ENCODE measurements around the gene EDN3. TPM values are rescaled to one million over a fixed set of nuclear protein-coding genes. Genes with fewer than 3 reads are reported as not detected.

Gene EDN3
- total and polyA plus RNA-seq, 2 experiments from 2014 or later: 0.13 to 0.17 TPM

DNA sequence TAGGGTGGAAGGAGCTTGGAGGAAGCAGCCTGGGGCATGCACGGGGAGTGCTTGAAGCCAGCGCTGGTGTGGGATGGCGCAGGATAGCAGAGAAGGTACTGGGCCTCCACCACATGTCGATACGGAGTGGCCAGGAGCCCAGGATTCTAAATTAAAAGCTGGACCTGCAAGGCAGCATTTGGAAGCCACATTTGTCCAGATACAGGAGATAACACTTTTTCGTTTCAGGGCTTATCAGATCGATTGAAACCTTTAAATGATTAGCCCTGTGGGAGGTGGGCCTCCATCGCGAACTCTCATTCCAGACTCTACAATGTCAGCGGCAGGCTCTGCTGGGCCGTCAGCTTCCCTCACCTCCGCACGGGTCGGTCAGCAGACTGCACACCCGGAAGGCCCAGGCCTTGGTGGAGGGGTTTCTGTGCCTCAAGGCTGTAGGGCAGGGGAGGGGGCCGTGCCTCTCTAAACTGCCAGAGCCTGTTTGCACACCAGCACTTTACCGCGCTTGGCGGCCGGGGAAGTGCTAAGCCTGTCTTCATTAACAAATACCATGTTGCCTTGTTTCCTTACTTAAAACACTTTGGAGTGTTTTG lies 17.9 kb downstream of the EDN3 start (continued):
- no peak for TF ChIP-seq EZH2 (IDR thresholded peaks at IDR 0.05; ENCODE audit: low read depth, unreplicated experiment)
- TF ChIP-seq ZNF331 (CRISPR knock-in tag; IDR thresholded peaks at IDR 0.05; ENCODE audit: low read depth): no peak
- TF ChIP-seq, protein P1, sequence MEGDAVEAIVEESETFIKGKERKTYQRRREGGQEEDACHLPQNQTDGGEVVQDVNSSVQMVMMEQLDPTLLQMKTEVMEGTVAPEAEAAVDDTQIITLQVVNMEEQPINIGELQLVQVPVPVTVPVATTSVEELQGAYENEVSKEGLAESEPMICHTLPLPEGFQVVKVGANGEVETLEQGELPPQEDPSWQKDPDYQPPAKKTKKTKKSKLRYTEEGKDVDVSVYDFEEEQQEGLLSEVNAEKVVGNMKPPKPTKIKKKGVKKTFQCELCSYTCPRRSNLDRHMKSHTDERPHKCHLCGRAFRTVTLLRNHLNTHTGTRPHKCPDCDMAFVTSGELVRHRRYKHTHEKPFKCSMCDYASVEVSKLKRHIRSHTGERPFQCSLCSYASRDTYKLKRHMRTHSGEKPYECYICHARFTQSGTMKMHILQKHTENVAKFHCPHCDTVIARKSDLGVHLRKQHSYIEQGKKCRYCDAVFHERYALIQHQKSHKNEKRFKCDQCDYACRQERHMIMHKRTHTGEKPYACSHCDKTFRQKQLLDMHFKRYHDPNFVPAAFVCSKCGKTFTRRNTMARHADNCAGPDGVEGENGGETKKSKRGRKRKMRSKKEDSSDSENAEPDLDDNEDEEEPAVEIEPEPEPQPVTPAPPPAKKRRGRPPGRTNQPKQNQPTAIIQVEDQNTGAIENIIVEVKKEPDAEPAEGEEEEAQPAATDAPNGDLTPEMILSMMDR (conservative IDR thresholded peaks at IDR 0.05; ENCODE audit: low read depth in 2 of 2): no peak

DNA sequence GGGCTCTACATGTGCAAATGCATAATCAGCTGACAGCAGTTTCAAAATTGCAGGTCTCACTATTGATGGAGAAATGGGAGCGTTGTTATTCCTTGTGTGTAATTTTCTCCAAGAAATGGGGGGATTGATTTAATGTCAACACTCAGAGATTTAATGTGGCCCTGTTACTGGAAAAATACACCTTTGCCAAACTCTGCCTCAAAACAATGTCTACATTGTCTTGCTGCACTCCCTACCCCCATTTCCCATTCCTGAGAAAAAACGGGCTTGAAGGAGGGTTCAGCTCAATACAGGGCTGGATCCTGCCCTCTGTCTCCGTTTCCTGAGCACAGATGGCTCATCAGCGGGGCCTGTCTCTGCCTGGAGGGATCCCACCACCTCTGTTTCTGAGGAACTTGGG lies 18.4 kb downstream of the EDN3 start:
- H3K4me3 Mint-ChIP-seq: no peak overlapping the region
- Histone ChIP-seq H3K4me3 (no peak overlapping the region), H3K4me2 (no peak overlapping the region), H3K36me3 (ENCODE audit: insufficient read depth) (no peaks in the 10 kb centered on the region), H3K9me2 (ENCODE audit: insufficient read depth) (0 out of 2 replicates have a peak, but pooled peaks cover 4% of the 10 kb centered on the region), H2AFZ (no peak overlapping the region), H3K4me1 (ENCODE audit: insufficient read depth) (no peaks in the 10 kb centered on the region), H3K79me2 (replicated peaks; ENCODE audit: insufficient read depth) (no peaks in the 10 kb centered on the region), H4K20me1 (replicated peaks; ENCODE audit: insufficient read depth) (no peaks in the 10 kb centered on the region), H3K27ac (ENCODE audit: low read depth) (no peak overlapping the region), H3K27me3 (ENCODE audit: insufficient read depth) (no peaks in the 10 kb centered on the region), H3F3A (replicated peaks; ENCODE audit: low read depth) (no peaks in the 10 kb centered on the region)
- peaks cover 11% of the 10 kb centered on the region; the same call in 2 of the 3 replicates for H3K4me1 Mint-ChIP-seq
- ATAC-seq (peak; percentile 31; the same call in 2 of the 3 replicates), DNase-seq (ENCODE audit: low spot score) (no peak)
- H3K27ac Mint-ChIP-seq: no peak overlapping the region
- H3K9me3 Mint-ChIP-seq: no peaks in the 10 kb centered on the region
- no peaks in the 10 kb centered on the region for H3K36me3 Mint-ChIP-seq (ENCODE audit: low read depth)
- peaks cover 12% of the 10 kb centered on the region for H3K27me3 Mint-ChIP-seq (ENCODE audit: insufficient read depth, low read depth, poor library complexity)
- TF ChIP-seq, protein P1 (conservative IDR thresholded peaks at IDR 0.05; ENCODE audit: low read depth in 2 of 2): no peak
- TF ChIP-seq JUNB (IDR thresholded peaks at IDR 0.05; ENCODE audit: unreplicated experiment) (no peak), POLR2AphosphoS5 (IDR thresholded peaks at IDR 0.05; ENCODE audit: low read depth) (no peak), ZNF114 (CRISPR knock-in tag; IDR thresholded peaks at IDR 0.05) (no peak), EZH2phosphoT487 (IDR thresholded peaks at IDR 0.05; ENCODE audit: unreplicated experiment) (no peak), CREB1 (CRISPR knock-in tag; IDR thresholded peaks at IDR 0.05; ENCODE audit: low read depth) (no peak), STAT1 (IDR thresholded peaks at IDR 0.05; ENCODE audit: unreplicated experiment) (no peak)
- TF ChIP-seq, protein P2, sequence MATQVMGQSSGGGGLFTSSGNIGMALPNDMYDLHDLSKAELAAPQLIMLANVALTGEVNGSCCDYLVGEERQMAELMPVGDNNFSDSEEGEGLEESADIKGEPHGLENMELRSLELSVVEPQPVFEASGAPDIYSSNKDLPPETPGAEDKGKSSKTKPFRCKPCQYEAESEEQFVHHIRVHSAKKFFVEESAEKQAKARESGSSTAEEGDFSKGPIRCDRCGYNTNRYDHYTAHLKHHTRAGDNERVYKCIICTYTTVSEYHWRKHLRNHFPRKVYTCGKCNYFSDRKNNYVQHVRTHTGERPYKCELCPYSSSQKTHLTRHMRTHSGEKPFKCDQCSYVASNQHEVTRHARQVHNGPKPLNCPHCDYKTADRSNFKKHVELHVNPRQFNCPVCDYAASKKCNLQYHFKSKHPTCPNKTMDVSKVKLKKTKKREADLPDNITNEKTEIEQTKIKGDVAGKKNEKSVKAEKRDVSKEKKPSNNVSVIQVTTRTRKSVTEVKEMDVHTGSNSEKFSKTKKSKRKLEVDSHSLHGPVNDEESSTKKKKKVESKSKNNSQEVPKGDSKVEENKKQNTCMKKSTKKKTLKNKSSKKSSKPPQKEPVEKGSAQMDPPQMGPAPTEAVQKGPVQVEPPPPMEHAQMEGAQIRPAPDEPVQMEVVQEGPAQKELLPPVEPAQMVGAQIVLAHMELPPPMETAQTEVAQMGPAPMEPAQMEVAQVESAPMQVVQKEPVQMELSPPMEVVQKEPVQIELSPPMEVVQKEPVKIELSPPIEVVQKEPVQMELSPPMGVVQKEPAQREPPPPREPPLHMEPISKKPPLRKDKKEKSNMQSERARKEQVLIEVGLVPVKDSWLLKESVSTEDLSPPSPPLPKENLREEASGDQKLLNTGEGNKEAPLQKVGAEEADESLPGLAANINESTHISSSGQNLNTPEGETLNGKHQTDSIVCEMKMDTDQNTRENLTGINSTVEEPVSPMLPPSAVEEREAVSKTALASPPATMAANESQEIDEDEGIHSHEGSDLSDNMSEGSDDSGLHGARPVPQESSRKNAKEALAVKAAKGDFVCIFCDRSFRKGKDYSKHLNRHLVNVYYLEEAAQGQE (IDR thresholded peaks at IDR 0.05; ENCODE audit: unreplicated experiment): no peak
- TF ChIP-seq, protein P3, sequence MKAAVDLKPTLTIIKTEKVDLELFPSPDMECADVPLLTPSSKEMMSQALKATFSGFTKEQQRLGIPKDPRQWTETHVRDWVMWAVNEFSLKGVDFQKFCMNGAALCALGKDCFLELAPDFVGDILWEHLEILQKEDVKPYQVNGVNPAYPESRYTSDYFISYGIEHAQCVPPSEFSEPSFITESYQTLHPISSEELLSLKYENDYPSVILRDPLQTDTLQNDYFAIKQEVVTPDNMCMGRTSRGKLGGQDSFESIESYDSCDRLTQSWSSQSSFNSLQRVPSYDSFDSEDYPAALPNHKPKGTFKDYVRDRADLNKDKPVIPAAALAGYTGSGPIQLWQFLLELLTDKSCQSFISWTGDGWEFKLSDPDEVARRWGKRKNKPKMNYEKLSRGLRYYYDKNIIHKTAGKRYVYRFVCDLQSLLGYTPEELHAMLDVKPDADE (IDR thresholded peaks at IDR 0.05): no peak

All from GM23338 (cell line).